AG04449 (cell line): ENCODE data around the gene IBA57.

Experiments
- CTCF ChIA-PET: fragments of 350-600 bp; formaldehyde crosslinking; extraction: SDS; loops from one replicate; lab custom pipeline; 2021; ENCODE audit warnings: antibody characterized with exemption; lab: Yijun Ruan, JAX
- POLR2A ChIA-PET: fragments of 400-600, 350-600 bp; formaldehyde crosslinking; extraction: SDS; loops from one replicate; lab custom pipeline; 2020; ENCODE audit warnings: antibody characterized with exemption, inconsistent platforms; lab: Yijun Ruan, JAX
- DNase-seq: peaks from one replicate; pipeline ENCODE4 v3.0.0-alpha.2; 2010; ENCODE audit warnings: low read depth, low spot score
- H3K4me3 ChIP-seq: 2 replicates; pipeline ENCODE4 v1.5.1; 2011; ENCODE audit warnings: low read depth, mild to moderate bottlenecking, control low read depth, low read length
- TF ChIP-seq, protein P1 (sequence below): IDR thresholded peaks from one replicate; pipeline ENCODE4 v1.5.1; 2011; ENCODE audit warnings: mild to moderate bottlenecking, moderate library complexity, low read length, control low read depth, inconsistent platforms; ENCODE audit not compliant: insufficient read depth; ENCODE audit errors: missing control alignments

The IBA57 gene

DNA sequence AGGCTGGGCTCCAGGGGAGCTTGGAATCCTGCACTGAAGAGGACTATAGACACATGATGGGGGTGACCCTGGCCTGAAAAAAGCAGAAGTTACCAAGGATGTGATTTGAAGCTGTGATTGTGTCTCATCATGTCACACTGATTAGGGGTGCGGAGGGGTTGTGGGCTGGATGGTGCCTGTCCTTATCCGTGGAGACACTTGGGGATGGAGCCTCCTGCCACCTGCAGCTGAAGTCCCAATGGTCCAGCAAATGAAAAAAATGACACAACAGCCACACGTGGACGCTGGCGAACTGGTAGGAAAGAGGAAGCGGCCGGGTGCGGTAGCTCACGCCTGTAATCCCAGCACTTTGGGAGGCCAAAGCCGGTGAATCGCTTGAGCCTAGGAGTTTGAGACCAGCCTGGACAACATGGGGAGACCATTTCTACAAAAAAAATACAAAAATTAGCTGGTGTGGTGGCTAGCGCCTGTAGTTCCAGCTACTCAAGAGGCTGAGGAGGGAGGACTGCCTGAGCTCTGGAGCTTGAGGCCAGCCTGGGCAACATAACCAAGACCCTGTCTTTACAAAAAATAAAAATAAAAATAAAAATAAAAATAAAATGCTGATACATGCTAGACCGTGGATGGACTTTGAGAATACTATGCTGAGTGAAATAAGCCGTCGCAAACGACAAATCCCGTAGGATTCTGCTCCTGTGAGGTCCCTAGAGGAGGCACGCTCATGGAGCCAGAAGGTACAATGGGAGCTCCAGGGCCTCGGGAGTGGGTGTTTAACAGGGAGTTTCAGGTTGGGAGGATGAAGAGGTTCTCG, 838 bp upstream of the IBA57 start:
- ChIA-PET POLR2A (interaction anchor here (0.6 to 2.4 kb wide), 4 partner anchors 9 to 24 kb away, joined by 3 to 15 read pairs (median 4); partner anchors contain the start of gene GUK1), CTCF (interaction anchor here (0.6 to 5.0 kb wide), 21 partner anchors 8 to 350 kb away, joined by 3 to 53 read pairs (median 4); partner anchors contain the start of genes GJC2 and GUK1)

DNA sequence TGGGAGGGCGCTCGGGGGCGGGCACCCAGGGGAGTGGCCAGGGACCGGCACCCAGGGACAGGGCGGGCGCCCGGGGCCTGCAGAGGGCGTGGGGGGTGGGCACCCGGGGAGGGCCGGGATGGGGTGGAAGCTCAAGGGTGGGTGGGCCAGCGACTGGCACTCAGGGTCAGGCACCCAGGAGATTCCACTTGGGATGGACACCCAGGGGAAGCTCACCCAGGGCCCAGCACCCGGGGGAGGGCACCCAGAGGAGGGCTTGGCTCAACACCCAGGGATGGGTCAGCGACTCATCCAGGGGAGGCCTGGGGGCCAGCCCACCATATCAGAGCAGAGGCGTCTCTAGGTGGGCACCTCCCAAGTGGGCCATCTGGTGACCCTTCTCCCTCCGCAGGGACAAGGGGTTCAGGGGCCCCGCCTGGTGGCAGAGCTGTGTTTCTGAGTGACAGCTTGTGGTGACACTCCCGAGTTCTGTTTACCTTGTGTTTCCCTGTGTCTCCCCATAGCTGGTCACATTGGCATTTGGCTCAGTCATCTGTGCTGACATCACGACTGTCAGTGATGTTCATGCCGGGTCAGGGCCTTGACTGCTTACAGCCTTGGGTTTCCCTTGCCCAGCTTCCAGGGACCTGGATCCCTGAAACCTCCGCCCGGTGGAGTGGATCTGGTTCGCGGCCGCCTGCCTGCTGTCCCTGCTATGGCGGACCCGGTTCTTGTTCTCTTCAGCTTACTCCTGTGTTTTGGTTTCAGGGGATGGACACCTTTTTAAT, 749 bp downstream of the IBA57 start:
- ChIA-PET CTCF (interaction anchor here (0.6 to 5.0 kb wide), 18 partner anchors 8 to 690 kb away, joined by 3 to 53 read pairs (median 4); partner anchors contain the start of genes GJC2 and GUK1), POLR2A (interaction anchor here (0.7 to 2.4 kb wide), 5 partner anchors 11 to 1585 kb away, joined by 3 to 15 read pairs (median 3); partner anchors contain the start of gene GUK1)
- TF ChIP-seq, protein P1, sequence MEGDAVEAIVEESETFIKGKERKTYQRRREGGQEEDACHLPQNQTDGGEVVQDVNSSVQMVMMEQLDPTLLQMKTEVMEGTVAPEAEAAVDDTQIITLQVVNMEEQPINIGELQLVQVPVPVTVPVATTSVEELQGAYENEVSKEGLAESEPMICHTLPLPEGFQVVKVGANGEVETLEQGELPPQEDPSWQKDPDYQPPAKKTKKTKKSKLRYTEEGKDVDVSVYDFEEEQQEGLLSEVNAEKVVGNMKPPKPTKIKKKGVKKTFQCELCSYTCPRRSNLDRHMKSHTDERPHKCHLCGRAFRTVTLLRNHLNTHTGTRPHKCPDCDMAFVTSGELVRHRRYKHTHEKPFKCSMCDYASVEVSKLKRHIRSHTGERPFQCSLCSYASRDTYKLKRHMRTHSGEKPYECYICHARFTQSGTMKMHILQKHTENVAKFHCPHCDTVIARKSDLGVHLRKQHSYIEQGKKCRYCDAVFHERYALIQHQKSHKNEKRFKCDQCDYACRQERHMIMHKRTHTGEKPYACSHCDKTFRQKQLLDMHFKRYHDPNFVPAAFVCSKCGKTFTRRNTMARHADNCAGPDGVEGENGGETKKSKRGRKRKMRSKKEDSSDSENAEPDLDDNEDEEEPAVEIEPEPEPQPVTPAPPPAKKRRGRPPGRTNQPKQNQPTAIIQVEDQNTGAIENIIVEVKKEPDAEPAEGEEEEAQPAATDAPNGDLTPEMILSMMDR: peak; percentile 44
- no peak for DNase-seq
- H3K4me3 ChIP-seq: peak overlapping the region; percentile 73

More for the DNA sequence above, 838 bp upstream of the IBA57 start:
- peak overlapping the region; percentile 71 for H3K4me3 ChIP-seq
- TF ChIP-seq, protein P1: no peak
- DNase-seq: no peak

DNA sequence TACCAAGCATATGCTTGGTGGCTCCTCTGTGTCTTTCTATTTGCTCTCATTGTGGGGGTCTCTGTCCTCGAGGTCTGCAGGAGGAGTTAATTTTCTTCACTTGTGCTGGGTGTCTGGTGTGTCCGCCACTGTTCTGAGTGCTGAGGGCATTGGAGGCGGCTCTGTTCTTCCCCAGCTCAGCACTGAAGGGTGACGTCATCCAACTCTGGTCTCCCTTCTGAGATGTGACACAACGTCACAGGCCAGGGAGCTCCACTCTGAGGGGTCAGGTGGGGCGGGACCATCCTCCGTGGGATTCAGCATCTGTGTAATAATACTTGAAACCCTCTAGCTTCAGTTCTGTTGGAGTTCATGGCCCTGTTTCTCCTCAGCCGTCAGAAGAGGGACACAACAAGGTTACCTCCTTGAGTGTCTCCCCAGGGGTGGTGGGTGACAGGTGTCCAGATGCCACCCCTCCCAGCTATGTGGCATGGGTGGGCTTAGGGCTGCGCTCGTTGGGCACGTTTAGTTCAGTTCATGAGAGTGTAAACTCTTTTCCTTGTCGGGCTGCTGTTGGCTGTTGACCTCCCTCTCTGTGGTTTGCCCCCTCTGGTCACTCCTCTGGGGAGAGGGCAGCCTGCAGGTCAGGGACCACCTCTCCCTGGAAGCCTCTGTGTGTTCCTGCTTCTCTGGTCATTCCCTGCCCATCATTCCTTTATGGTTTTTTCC, 3.1 kb downstream of the IBA57 start:
- TF ChIP-seq, protein P1: no peak
- no peak overlapping the region for H3K4me3 ChIP-seq
- ChIA-PET POLR2A (no interaction called here), CTCF (interaction anchor here (0.8 to 4.5 kb wide), 3 partner anchors 10 to 171 kb away, joined by 3 to 47 read pairs (median 6); no protein-coding TSS in a partner anchor)
- no peak for DNase-seq

GRCh38 chr1:228169345-228169744, 3.7 kb downstream of the IBA57 start:
- CTCF ChIA-PET: interaction anchor here (1.7 kb wide), 1 partner anchor 38 kb away, joined by 6 read pairs; no protein-coding TSS in a partner anchor
- TF ChIP-seq, protein P1: no peak
- no peak for DNase-seq
- POLR2A ChIA-PET: no interaction called here
- no peak overlapping the region for H3K4me3 ChIP-seq

GRCh38 chr1:228170666-228171065, 5.1 kb downstream of the IBA57 start:
- POLR2A ChIA-PET: no interaction called here
- CTCF ChIA-PET: interaction anchor here (1.5 kb wide), 1 partner anchor 172 kb away, joined by 4 read pairs; no protein-coding TSS in a partner anchor
- H3K4me3 ChIP-seq: no peak overlapping the region

More at GRCh38 chr1:228170666-228171065, 5.1 kb downstream of the IBA57 start:
- TF ChIP-seq, protein P1: no peak
- no peak for DNase-seq
